HG02981 (cell line): ENCODE measurements around the gene MUC7.

Experiments
- ATAC-seq: cut with Tn5 transposase; IDR thresholded peaks from one replicate; pipeline ENCODE4 v1.9.1; 2021; ENCODE audit warnings: mild to moderate bottlenecking, moderate library complexity; ENCODE audit not compliant: unreplicated experiment

MUC7 gene

DNA sequence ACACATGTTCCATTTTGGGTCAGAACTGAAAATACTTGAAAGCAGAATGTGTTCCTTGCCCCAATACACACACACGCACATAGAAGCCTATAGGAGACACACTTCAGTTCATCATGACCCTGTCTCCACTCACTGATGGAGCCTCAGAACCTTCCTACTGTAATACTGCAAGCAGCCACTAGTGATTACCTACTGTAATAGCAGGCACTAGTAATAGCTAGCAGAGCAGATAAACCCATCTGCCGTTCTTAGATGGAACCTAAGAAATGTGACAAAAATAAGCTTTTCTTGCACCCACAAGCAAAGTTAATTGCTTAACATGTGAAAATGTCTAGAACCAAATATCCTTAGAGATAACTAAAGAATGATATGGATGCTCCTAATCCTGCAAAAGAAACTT is 60.0 kb downstream of the MUC7 start:
- peak; percentile 90 for ATAC-seq
